ENCODE measurements around the gene NTN5.

NTN5 gene

GRCh38 chr19:48611872-48612271 is 60.9 kb downstream of the NTN5 start:
- DNase-seq: no peak

Measured in activated CD4-positive, alpha-beta T cell treated with anti-CD3 and anti-CD28 coated beads, Interleukin-2, amount 50 U/mL, for 1 hour (primary cell).